Measurements from ENCODE around the gene NME9.

NME9 gene

DNA sequence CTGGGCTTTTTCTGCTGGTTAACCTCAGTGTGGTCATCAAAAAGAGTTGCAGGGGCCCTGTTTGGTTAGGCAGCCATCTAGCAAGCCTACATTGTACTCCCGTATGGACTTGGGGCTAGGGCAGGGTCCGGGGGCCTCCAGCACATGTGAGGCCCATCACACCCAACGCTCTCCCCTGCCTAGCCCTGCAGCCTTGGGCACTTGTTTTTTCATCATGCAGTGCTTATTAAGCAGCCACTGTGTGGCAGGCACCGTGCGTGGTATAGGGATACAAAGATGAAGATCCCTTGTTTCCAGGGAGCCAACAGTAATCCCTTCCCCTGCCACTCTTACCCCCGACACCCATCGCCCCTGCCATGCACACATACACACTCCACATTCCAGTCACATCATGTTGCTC is 32.9 kb upstream of the NME9 start:
- no peak for DNase-seq (ENCODE audit: low read depth)

DNA sequence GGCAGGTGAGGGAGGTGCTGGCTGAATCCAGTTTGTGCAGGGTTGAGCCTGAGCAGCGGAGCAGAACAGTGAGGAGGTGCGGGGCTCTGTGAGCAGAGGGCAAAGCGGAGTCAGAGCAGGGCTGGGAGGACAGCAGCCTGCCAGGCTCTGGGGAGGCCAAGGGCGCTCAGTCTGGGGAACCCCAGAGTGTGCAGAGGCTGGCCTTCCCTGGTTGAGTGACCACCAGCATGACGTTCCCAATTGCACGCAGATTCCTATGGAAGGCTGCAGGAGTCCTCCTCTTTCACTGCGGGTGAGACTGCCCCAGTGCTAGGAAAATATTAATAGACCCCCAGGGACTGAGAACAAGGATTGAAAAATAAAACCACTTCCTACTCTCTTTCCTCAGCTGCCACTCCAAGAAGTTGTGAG is 31.9 kb upstream of the NME9 start:
- DNase-seq (ENCODE audit: low read depth), result no peak

DNA sequence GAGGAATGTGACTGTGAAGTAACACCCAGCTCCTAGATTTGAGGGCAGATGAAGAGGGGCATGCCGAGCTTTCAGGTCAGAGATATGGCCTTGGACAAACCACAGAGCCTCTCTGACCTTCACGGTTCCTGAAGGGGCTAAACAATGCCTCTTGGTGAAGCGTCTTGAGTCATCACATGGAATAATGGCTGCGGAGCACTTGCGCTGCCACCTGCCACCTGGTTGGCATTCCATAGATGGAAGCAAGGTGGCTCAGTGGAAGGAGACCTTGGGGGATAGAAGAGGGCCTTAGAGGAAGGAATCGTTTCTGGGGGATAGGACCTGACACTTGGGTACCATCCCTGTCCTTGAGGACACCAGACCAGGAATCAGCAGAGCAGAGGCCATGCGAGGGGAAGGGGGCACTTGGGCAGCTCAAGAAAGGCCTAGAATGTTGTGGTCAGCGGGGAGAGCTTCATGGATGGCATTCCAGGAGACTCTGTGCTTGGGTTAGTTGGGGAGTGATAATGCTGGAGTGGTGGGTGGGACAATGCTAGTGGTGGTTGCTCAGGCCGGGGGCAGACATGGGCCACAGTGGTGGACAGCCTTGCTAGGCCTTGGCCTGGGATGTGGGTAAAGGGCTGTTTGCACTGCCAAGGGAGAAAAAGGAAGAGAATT is 31.3 kb upstream of the NME9 start:
- DNase-seq (ENCODE audit: low read depth), result no peak

DNA sequence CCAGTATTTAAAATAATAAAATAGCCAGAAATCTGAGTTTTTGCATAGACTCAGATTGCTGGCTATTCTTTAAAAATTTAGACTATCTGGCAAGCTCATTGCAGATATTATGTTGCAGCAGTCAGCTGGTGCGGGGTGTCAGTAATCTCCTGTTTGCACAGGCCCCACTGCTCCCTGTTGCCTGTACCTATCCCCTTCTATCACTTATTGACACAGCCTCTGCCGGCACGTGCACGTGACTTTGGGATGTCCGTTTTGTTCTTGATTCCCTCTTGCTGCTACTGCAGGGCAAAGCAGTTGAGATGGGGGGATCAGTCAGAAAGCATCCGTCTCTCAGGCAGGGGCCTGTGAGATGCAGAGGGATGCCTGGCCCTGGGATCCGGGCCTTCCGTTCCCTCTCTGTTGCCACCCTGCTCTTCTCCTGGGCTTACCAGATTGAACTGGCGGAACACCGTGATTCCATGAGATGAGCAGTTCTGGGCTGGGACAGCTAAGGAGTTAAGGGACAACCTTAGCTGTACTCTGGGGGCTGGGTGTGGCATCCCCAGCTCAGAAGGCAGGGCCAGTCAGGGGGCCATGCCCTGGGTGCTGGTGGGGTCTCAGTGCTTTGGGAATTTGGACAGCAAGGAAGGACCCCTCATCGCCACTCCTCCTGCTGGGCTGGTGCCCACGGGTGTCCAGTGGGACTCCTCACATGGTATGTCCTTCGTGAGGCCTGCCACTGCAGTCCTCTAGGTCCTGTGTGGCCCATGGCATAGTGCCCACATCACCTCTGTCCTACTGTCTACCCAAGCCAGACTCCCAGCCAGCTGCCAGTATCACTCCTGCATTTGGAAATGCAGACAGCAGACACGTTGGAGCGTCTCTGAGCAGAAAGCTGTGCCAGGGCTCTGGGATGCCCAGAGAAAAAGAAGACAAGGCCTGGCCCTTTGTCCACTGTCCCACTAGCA is 30.5 kb upstream of the NME9 start:
- DNase-seq (ENCODE audit: low read depth), result no peak

DNA sequence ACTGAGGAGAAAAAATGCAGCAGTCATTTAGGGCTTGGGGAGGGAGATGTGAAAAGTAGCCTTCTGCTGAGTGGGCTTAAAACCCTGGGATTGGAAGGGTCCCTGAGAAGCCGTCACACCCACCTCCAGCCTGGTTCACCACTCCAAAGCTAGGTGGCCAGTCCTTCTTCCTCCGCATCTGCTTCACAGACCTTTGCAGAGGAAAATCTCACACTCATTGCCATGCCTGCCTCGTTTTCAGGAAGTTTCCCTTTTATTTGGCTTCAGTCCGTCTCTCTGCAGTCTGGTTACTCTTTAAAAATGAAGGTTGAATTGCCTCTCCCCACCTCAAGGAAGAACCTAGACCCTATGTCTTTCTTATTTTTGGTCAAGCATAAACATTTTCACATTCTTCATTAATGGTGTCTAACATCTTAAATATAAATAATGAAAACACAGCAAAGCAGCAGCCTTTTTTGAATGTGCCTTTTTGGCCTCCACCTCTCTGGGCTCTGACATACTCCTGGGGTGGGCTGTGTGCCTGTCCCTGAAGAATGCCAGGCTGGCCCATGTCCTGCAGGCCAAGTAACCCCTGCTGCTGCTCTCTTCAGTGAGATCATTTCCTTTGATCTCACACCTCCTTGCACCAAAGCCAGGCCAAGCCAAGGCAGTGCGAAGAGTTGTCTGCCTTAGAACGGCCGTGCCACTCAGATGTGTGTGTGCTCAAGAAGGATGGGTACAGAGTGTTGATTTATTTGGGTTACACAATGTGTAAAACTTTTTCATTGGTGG is 29.7 kb upstream of the NME9 start:
- DNase-seq (ENCODE audit: low read depth), result no peak

DNA sequence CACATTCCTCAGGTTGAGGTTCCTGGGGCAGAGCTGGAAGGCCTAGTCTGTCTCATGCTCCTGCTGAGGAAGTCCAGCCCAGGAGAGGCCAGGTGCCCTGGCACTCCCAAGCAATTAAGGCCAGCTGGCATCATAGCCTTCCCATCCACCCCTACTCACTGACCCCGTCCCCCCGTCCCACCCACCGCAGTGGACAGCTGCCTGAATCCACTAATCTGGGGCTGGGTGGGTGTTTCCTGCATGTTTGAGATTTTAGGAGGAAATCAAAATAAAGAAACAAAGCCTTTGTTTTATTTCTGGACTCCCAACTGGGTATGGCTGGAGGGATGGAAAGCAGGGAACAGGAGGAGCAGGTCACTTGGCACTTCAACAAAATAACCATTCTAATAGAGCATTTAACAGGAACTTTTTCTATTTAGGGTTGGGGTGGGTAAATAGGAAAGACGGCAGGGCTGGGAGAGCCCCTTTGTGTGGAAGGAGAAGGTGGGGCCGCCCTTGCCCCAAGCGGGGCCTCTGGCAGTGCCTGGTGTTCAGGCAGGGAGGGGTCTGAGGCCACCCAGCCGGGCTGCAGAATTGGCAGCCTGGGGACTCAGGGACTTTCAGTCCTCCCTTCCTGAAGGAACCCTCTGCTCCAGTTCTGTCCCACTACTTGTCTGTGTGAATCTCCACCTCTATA is 27.2 kb upstream of the NME9 start:
- DNase-seq (ENCODE audit: low read depth), result no peak

DNA sequence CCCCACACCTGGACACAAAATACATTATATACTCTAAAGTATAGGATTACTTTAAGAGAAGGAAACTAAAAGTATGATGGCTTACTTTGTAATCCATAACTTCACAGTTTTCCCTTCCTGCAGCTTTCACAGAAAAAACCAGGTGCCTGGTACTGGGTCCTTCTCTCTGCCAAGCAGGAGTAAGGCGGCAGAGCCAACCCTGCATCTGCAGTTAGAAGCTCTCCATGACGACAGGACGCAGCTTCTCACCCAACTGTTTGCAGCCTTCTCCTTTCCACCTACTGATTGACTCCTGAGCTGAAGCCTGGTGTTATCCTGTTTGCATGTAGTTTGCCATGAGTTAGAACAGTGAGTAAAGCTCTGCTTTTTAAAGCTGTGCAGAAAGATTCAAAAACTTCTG is 25.4 kb upstream of the NME9 start:
- no peak for DNase-seq (ENCODE audit: low read depth)

DNA sequence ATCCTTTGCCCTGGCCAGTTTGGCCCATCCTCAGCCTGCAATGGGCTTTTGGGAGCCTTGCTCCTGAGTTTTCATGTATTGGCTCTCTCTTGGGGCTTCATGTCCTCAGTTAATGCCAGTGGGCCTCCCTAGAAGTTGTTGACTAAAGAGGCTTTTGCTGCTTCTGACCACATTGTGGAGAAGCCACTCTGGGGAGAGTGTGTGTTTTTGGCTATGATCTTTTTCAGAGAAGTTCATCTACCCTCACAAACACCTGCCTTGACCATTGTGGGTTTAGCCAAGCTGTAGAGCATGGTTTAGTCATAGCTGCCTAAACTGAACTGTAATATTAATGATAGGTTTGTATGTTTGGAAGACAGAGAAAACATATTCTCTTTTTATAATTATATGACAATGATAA is 24.7 kb upstream of the NME9 start:
- DNase-seq (ENCODE audit: low read depth), result no peak

DNA sequence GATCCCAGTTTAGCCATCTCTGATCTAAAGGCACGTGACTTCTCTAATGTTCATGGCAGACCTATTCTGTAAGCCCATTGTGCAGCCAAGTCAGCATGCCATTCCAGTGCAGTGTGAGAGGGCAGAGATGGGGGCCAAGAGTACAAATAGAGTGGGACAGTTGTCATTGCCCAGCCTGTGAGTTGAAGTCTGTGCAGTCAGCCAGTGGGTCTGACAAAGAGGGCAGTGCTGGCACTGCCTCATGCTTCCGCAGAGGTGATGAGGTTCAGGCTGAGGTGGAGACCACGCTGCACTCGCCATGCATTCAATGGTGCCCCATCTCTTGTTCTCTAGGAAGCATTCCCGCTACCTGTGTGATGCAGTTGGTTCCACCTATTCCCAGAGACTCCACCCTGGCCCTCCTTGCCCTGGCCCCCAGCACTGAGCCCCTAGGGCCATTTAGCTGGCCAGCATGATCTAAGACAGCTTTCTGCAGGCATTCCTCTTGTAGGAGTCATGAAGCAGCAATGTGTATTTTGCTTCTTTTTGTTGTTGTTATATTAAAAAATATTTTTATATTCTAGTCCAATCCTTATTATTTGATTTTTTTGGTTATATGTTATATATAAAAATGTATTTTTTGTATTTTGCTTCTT is 22.4 kb upstream of the NME9 start:
- no peak for DNase-seq (ENCODE audit: low read depth)

DNA sequence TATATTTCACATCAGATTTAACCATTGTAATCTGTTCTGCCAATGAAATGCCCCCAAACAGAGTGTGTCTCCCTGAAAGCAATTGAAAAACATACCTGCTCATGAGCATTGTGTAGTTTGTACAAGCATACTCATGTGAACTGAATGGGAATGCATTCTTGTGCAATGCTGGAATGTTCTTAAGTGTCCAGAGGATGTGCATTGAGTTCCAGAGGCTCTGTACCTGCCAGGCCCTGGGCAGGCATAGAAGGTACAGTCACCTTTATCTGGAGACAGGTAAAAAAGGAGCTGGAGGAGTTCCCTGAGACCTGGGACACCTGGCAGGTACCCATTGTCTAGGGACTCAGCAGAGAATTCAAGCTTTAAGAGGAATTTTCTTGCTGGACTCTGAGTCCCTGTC is 21.5 kb upstream of the NME9 start:
- DNase-seq (ENCODE audit: low read depth), result no peak

DNA sequence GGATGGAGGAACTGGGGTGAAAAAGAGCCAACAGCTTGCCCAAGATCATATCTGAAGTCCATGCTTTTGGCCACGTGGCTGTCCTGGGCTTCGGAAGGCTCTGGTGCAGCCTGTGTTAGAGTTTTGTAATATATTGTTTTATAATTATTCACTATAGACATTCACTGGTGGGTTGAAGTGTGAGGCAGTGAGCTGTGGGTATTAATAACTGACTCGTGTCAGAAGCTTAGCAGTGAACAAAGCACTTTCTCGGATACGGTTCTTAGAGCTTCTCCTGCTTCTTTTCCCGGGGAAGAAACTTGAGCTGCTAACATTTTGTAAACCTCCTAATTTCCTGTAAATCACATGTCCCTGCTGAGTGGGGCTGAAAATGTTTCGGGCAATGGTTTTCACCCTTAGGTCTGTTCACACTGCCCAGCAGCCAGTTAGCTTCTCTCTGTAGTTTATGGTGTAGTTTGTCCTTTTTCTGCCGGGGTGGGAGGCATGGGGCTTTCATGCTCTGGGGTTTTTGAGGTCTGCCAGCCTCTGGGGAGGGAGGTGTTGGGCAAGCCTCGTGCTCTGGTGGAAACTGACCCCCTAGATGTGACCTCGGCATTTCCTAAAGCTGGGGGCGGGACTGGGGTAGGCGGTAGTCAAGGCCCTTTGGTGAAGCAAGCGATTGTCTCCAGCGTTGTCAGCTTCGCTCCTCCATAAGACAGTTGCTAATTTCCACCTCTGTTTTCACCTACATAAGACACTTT is 20.4 kb upstream of the NME9 start:
- no peak for DNase-seq (ENCODE audit: low read depth)

DNA sequence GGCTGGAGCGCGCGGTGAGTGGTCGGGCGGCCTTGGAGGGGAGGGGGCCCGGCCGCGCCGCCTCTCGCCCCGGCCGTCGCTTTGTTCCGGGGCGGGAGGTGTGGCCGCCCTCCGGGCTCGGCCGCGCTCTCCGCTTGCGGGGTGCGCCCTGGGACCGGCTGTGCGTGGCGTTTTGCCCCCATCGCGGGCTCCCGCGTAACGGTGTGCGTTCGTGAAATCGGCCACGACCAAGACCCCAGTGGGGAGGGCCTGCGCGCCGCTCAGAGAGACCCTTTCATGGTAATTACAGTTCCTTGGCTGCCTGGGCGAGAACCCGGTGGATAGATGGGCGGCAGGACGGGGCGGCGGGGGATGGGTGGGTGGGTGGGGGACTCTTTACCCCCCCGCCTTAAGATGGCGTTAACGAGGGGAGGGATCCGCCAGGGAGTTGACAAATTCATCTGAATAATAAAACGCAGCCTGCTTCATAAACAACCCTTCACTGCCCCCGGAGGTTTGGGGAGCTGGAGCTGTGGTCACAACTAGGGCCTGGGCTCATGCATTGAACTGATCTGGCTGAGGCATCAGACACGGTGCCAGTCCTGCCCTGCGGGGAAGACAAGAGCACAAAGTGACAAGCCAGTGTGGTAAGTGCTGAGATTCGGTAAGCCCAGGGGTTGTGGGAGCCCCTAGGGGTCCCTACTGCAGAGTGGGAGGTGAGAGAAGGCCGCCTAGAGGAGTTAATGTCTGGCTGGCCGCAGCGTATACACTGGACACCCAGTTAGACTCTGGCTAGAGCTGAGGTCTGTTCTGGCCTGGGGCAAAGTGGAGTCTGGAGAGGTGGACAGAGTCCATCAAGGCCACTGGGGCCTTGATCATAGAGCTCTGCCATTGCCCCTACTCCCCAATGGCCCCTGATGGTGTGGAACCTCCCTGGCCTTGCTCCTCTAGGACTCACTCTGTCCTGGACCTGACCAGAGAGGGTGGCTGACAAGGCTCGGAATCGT is 19.4 kb upstream of the NME9 start:
- no peak for DNase-seq (ENCODE audit: low read depth)

DNA sequence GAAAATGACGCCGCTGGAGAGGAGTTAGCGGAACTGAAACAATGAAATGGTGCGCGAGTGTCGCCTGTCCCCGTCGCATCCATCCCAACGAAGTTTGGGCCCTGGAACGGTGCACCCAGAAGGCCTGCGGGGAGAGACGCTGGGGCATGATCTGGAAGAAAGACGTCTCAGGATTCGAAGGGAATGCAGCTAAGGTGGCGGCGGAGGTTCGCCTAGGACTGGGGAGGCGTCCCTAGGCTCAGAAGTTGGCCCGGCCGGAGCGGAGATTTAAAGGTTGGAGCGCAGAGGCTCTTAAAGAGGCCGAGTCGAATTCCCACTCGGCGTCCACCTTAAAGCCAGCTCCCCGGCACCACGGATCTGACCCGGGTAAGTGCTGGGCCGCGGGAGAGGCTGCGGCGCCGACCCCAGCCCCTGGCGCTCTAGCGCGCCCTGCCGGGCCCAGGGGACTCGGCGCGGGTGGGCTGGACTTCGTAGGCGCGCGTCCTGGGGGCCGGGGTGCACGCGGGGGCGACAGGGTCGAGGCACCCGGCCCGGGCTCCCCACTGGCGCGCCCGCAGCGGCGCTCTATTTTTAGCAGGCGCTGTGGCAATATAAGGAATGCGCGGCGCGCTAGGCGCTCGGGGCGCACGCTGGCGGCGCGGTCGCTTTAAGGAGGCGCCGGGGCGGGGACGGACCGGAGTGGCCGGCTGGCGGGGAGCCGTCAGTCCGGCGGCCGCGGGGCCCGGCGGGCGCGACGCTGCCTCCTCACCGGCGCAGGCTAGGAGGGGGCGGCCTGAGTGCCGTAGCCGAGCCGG is 18.5 kb upstream of the NME9 start, which contains the start of gene MRAS:
Gene MRAS (plus strand): TSS at position 620 of the 794 bp plus-strand sequence. CDS start 24,305 bp downstream, outside the sequence.
- no peak for DNase-seq (ENCODE audit: low read depth)

DNA sequence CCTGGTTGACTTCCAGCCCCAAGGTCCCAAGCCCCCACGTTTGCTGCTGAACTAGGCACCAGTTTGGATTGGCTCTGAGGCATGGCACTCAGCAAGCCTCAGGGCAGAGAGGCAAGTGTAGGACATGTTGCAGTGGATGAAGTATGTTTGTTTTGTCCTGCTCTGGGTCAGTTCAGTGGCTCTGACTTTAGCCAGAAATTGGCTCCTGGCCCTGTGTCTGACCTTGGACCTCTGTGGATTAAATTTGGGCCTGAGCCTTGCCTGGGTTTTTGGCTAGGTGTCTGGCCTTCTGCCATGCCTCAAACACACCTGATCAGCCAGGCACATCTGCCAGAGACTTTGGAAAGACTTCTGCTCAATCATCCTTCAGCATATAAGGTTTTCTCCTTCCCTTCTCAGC is 15.1 kb upstream of the NME9 start:
- no peak for DNase-seq (ENCODE audit: low read depth)

DNA sequence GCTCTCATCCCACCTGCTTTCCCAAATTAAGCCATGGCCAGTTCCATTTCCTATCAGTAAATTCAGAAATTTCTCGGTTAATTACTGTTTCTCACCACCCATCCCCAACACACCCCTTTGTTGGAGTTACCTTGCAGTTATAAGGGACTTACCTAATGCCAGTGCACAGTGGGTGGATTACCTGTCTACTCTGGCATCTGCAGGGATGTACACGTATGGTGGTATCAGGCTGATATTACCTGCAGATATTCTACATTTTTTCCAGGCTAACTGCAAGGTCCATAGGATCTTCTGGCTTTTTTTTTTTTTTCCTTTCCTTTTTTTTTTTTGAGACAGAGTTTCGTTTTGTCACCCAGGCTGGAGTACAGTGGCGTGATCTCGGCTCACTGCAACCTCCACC is 10.9 kb upstream of the NME9 start:
- DNase-seq (ENCODE audit: low read depth), result no peak

DNA sequence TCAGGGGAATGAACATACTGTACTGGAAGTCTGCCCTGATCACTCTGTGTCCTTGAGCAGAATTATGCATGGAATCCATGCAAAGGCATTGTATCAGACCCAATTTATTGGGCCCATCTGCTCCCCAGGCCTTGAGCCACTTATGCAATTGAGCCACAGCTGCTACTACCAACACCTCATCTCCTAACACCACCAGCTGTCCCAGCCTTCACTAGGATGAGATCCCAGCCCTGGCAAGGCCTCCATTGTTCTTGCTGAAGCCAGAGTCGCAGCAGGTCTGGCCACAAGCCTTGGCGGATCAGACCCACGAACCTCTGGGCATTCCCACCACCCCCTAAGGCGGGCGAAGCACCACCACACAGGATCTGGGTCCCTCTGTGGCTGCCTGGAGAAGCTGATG is 9.2 kb upstream of the NME9 start:
- DNase-seq (ENCODE audit: low read depth), result no peak

DNA sequence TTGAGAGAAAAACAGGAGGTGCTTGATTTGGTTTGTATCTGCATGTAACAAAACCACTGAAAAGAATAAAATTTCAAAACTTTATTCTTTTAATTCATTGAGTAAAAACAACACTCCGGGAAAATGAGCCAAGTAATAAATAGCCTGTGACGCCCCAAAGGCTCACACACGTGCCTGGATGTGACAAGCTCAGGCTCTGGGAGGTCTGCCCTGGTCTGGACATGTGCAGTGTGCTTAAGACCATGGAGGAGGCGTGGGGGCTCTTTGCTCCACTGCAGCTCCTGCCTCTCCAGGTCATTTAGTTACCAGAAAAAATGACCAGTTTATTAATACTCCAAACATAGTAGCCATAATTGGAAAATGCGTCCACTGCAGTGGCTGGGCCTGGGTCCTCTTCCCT is 8.6 kb upstream of the NME9 start:
- DNase-seq (ENCODE audit: low read depth), result no peak

DNA sequence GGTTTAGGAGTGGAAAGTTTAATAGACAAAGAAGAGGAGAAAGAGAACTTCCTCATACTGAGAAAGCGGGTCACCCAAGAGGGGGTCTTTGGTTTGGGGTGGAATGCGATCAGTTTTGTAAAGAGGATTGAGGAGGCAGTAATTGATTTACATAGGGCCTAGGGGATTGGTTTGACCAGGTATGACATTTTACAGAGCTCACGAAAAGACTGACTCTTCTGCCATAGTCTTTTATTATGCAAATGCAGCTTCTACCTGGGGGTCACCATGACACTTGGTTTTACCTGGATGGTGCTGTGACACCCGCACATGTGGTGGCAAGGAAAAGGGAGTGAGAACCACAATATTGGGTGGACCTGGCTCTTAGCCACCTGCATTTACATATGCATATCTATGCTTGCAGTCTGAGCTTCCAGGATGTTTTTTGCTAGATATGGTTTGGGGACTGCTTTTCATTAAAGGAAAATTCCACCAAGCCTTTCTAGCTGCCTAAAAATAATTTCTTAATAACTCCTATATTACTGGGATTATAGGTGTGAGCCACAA is 6.9 kb upstream of the NME9 start:
- DNase-seq (ENCODE audit: low read depth), result no peak

DNA sequence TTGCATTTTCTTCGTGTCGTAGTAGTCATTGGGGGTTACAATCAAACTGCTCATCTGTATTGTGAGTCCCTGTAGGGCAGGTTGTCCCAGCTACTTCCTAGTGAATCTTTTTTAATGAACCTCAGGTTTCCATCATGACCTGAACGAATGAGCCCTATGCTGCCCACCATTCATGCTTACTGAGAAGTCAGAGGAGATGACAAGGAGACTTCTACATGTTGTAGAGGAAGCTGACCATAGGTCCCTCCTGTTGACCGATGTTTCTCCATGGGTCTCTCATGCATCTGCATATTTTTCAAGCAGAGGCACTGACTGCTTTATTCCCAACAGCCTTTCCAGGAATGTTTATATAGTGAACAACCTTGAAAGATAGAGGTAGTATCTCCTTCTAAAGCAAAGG is 5.0 kb upstream of the NME9 start:
- DNase-seq (ENCODE audit: low read depth), result no peak

Measured in stimulated activated CD8-positive, alpha-beta memory T cell treated with anti-CD3 and anti-CD28 coated beads, Interleukin-4, amount 100 ng/mL, for 24 hours (primary cell).